HepG2 (cell line): ENCODE results near the gene WDR35. TPM values are rescaled to one million over a fixed set of nuclear protein-coding genes. Genes with fewer than 3 reads are reported as not detected.
A peak's percentile ranks its signal among the peaks of the same experiment; 100 is the strongest.

Source experiments
- AGO1 ChIP-seq: fragments of 200-400 bp; formaldehyde crosslinking; IDR thresholded peaks from 2 replicates; pipeline ENCODE4 v1.6.1; 2017; ENCODE audit warnings: mild to moderate bottlenecking, low read depth, low read length, moderate library complexity; ENCODE audit not compliant: poor library complexity, severe bottlenecking
- ARID3A ChIP-seq: IDR thresholded peaks from 2 replicates; pipeline ENCODE4 v1.6.1; 2012; ENCODE audit warnings: low read depth, low read length, improper control_type of control experiment
- ARNT2 ChIP-seq: sonication (generic); formaldehyde crosslinking; IDR thresholded peaks from 2 replicates; pipeline ENCODE4 v1.8.0; 2022; ENCODE audit warnings: mild to moderate bottlenecking, low read depth, missing genetic modification reagents, moderate library complexity
- JUN ChIP-seq: sonication (generic); formaldehyde crosslinking; IDR thresholded peaks from 2 replicates; pipeline ENCODE4 v1.4.0; 2020; ENCODE audit warnings: mild to moderate bottlenecking, missing genetic modification reagents
- KMT2A ChIP-seq: sonication (generic); formaldehyde crosslinking; IDR thresholded peaks from 2 replicates; pipeline ENCODE4 v1.4.0; 2020; ENCODE audit warnings: missing genetic modification reagents
- NR2C2 ChIP-seq: sonication (generic); formaldehyde crosslinking; IDR thresholded peaks from 2 replicates; pipeline ENCODE4 v1.4.0; 2020; ENCODE audit warnings: missing genetic modification reagents, mild to moderate bottlenecking, moderate library complexity, borderline replicate concordance
- POGK ChIP-seq: sonication (generic); formaldehyde crosslinking; conservative IDR thresholded peaks from 2 replicates; pipeline ENCODE4 v1.8.0; 2022; ENCODE audit warnings: mild to moderate bottlenecking, moderate library complexity, missing genetic modification reagents
- REPIN1 ChIP-seq: sonication (generic); formaldehyde crosslinking; IDR thresholded peaks from 2 replicates; pipeline ENCODE4 v1.8.0; 2022; ENCODE audit warnings: missing genetic modification reagents, low read depth, mild to moderate bottlenecking, borderline replicate concordance
- REST ChIP-seq, 2 experiments: IDR thresholded peaks; 2 replicates each; pipeline ENCODE4 v1.6.1; 2011 to 2012; ENCODE audit warnings: low read length in 2 of 2, borderline replicate concordance in 1 of 2, low read depth in 1 of 2, mild to moderate bottlenecking in 1 of 2, moderate library complexity in 1 of 2
- RFX1 ChIP-seq: fragments of 450-650 bp; IDR thresholded peaks from 2 replicates; pipeline ENCODE4 v1.6.1; 2017
- SOX13 ChIP-seq, 3 experiments: fragments of 450-650 bp in 1 of 3; sonication (generic) in 1 of 3; formaldehyde crosslinking in 1 of 3; IDR thresholded peaks in 2 of 3; conservative IDR thresholded peaks in 1 of 3; 2 replicates each; pipeline versions ENCODE4 v1.5.0 to v1.6.1; 2016 to 2020; ENCODE audit warnings: antibody characterized with exemption in 1 of 3, mild to moderate bottlenecking in 1 of 3, missing compliant biosample characterization in 1 of 3, missing genetic modification reagents in 1 of 3, moderate library complexity in 1 of 3
- THAP11 ChIP-seq: IDR thresholded peaks from 2 replicates; pipeline ENCODE4 v1.6.1; 2016; ENCODE audit warnings: missing biosample characterization, missing genetic modification reagents
- ZEB1 ChIP-seq: IDR thresholded peaks from 2 replicates; pipeline ENCODE4 v1.6.1; 2012; ENCODE audit warnings: mild to moderate bottlenecking, low read depth, inconsistent platforms; ENCODE audit not compliant: insufficient replicate concordance
- ZNF30 ChIP-seq: sonication (generic); formaldehyde crosslinking; IDR thresholded peaks from 2 replicates; pipeline ENCODE4 v1.5.0; 2020; ENCODE audit warnings: mild to moderate bottlenecking, missing genetic modification reagents
- ZNF670 ChIP-seq: sonication (generic); formaldehyde crosslinking; IDR thresholded peaks from 2 replicates; pipeline ENCODE4 v1.8.0; 2022; ENCODE audit warnings: mild to moderate bottlenecking, missing genetic modification reagents, borderline replicate concordance
- ZNF768 ChIP-seq: sonication (generic); formaldehyde crosslinking; IDR thresholded peaks from 2 replicates; pipeline ENCODE4 v1.4.0; 2020; ENCODE audit warnings: missing genetic modification reagents
- ZNF792 ChIP-seq: IDR thresholded peaks from 2 replicates; pipeline ENCODE4 v1.6.1; 2016
- ZNF879 ChIP-seq: sonication (generic); formaldehyde crosslinking; IDR thresholded peaks from 2 replicates; pipeline ENCODE4 v1.8.1; 2023; ENCODE audit warnings: missing genetic modification reagents
- polyA plus RNA-seq, 8 experiments: library from polyadenylated mRNA; depleted of rRNA in 3 of 8; stranded (reverse) in 7 of 8; unstranded in 1 of 8; fragments of >200 nt; fragmentation: Illumina TruSeq in 4 of 8; extraction: Trizol in 4 of 8; gene quantifications; 2 replicates each; pipeline versions ENCODE4 v1.2.1 to v1.2.3, GENCODE V29; 2011 to 2016; ENCODE audit warnings: low read depth in 4 of 8, missing spikeins in 1 of 8, mixed read lengths in 1 of 8; ENCODE audit not compliant: insufficient read depth in 1 of 8
- total RNA-seq, 5 experiments: library from RNA; depleted of rRNA; stranded (reverse); fragments of >200 nt; fragmentation: Illumina TruSeq; extraction: Trizol; gene quantifications; 2 replicates each; pipeline ENCODE4 v1.2.3, GENCODE V29; 2016; ENCODE audit warnings: low read depth in 1 of 5
- TF ChIP-seq, protein P1 (sequence below): sonication (generic); formaldehyde crosslinking; IDR thresholded peaks from 2 replicates; pipeline ENCODE4 v1.4.0; 2020; ENCODE audit warnings: mild to moderate bottlenecking, missing genetic modification reagents, borderline replicate concordance

The WDR35 gene
- total and polyA plus RNA-seq, 2 of the 13 experiments (the other 11 are each of a cell fraction or from before 2014, with no cell fraction given): 11.1 to 19.6 TPM

GRCh38 chr2:19901442-19902215, 88.3 kb downstream of the WDR35 start, which contains the start of gene TTC32 (continued):
- TF ChIP-seq REPIN1 (CRISPR knock-in tag) (peak; percentile 89), AGO1 (peak; percentile 78), POGK (CRISPR knock-in tag) (peak; percentile 94), ARID3A (no peak), KMT2A (peak; percentile 92), RFX1 (no peak), ZNF792 (CRISPR knock-in tag) (peak; percentile 1; the same call in 1 of the 2 replicates), ZNF879 (CRISPR knock-in tag) (peak; percentile 47; the same call in 1 of the 2 replicates), ZNF30 (CRISPR knock-in tag) (no peak; the same call in 1 of the 2 replicates), ZNF768 (peak; percentile 54), REST (IDR thresholded peaks at IDR 0.05; ENCODE audit: borderline replicate concordance in 1 of 2, low read depth in 1 of 2, low read length in 2 of 2) (peak in 1 of 2 experiments; percentile 65; a peak in 1 of 4 replicates), ARNT2 (CRISPR knock-in tag) (peak; percentile 99), THAP11 (CRISPR knock-in tag) (peak; percentile 96), JUN (CRISPR knock-in tag) (peak; percentile 53), ZEB1 (peak; percentile 89), SOX13 (IDR thresholded peaks at IDR 0.05) (no peak), SOX13 (CRISPR knock-in tag; conservative IDR thresholded peaks at IDR 0.05 in 1 of 2, IDR thresholded peaks at IDR 0.05 in 1 of 2) (peak in 1 of 2 experiments; percentile 38; a peak in 1 of 4 replicates), ZNF670 (CRISPR knock-in tag) (peak; percentile 82; the same call in 1 of the 2 replicates), NR2C2 (CRISPR knock-in tag) (peak; percentile 94)
- TF ChIP-seq, protein P1, sequence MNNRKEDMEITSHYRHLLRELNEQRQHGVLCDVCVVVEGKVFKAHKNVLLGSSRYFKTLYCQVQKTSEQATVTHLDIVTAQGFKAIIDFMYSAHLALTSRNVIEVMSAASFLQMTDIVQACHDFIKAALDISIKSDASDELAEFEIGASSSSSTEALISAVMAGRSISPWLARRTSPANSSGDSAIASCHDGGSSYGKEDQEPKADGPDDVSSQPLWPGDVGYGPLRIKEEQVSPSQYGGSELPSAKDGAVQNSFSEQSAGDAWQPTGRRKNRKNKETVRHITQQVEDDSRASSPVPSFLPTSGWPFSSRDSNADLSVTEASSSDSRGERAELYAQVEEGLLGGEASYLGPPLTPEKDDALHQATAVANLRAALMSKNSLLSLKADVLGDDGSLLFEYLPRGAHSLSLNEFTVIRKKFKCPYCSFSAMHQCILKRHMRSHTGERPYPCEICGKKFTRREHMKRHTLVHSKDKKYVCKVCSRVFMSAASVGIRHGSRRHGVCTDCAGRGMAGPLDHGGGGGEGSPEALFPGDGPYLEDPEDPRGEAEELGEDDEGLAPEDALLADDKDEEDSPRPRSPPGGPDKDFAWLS: peak; percentile 83; the same call in 1 of the 2 replicates
